HG02970 (cell line): ENCODE measurements around the gene TRPV5.

Experiments
- ATAC-seq: cut with Tn5 transposase; IDR thresholded peaks from one replicate; pipeline ENCODE4 v1.9.1; 2021; ENCODE audit warnings: mild to moderate bottlenecking, moderate library complexity, moderate number of reproducible peaks; ENCODE audit not compliant: unreplicated experiment, low FRiP score

TRPV5 gene

DNA sequence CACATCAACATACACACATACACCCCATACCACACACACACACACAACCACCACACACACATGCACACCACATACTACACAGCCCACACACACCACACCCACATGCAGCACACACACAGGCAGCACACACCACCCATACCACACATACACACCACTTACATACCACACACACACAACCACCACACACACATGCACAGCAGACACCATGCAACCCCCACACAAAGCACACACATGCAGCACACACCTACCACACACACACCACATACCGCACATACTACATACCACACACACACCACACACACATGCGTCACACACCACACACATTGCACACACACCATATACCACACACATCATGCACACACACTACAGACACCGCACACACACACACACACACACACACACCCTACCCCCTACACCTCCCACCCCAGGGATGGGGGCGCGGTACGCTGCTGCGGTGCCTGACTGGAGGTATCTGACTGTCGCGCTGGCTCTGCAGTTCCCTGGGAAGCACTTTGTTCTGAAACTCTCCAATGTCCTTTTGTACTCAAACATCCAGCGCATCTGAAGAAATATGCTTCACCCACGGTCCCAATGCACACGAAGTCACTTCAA is 42.6 kb downstream of the TRPV5 start:
- no peak for ATAC-seq

DNA sequence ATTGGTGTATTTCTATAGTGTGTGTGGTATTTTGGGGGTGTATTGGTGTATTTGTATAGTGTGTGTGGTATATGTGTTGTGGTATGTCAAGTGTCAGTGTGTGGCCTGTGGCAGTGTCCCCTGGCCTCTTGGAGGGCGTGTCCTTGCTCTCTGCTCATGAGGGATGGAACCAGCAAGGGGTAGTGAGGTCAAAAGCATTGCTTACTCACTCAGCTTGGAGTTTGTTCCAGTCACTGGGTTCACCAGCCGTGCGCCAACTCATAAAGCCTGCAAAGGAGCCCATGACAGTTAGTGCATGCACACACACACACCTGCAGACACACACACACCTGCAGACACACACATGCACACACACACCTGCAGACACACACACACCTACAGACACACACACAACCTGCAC is 43.7 kb downstream of the TRPV5 start:
- ATAC-seq, result no peak

DNA sequence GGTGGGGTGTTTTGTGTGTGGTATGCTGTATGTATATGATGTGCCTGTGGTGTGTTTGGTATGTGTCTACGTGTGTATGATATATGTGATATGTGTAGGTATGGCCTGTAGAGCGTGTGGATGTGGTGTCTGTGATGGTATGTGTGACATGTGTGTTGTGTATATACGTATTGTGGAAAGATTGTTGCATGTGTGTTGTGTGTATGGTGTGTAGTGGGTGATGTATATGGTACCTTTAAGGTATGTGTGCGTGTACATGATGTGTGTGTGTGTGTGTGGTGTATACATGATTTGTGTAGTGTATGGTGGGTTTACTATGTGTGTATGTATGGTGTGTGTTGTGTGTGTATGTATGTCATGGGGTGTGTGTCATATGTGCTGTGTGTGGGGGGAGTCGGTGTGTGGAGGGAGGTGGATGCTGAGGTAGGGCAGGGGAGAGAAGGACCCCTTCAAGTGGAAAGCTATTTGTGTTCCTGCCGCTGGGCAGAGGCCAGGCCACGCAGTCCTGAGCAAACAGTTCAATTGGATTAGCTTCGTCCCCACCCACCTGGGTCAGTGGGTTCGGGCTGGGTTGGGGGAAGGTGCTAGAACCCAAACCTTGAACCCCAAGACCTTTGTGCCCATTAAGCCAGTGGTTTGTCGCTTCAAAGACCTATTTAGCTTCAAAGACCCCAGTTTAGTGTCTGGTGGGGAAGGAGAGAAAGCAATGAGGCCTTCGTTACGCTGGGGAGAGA is 46.1 kb downstream of the TRPV5 start:
- ATAC-seq, result no peak

DNA sequence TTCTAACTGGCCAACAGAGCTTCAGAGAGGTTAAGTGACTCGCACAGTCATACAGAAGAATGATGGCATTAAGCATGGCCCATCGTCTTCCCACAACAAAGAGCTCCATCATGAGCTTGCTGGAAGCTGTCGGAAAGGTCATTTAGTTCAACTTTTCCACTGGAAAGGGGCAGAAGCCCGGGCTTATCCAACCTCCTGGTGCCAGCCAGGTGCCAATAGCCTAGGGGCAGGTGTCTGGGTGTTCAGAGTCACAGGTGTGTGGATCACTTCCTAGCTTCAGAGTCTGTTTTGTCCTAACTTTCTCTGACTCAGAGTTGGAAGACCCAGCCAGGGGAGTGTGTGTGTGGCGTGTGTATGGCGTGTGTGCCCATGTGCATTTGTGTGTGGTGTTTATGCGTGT is 46.7 kb downstream of the TRPV5 start:
- no peak for ATAC-seq

DNA sequence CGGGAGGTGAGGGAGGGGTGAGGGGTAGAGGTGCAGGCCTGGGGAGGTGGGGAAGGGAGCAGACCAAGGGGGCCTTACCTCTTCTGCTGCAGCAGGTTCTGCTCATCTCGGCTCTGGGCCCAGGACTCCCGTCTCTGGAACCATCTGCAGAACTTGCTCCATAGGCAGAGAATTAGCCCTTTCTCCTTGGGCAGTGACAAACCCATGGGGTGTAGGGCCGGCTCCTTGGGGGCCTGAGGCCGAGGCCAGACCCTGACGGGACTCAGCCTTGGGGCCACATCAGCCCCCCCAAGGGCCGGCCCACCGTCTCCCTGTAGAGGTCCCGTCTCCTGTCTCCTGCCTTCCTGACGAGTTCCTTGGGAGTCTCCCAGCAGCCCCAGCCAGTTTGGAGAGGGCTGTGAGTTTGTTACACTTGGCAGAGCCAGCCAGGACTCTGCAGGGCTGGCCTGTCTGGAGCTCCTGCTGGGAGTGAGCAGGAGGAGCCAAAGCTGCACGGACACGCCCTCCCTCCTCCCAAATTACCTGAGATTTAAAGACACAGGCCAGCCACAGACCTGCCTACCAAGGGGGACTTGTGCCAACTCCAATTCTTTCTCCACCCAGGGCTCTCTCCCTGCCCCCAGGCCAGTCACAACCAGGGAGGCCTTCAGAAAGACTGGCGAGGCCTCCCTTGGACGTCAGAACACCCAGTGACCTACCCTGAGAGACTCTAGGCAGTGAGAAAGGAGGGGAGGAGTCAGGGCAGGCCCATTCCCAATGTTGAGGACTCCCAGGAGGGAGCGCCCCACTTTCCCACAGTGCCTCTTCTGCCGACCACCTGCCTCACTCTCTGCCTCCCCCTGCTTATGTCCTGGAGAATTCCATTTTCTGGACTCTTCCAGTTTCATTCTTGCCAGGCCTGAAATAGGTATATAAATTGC is 48.0 kb downstream of the TRPV5 start, which contains the start of gene TRPV6:
TSS of gene TRPV6 (minus strand) at position 435 of the 920 bp plus-strand sequence.
- ATAC-seq, result no peak

DNA sequence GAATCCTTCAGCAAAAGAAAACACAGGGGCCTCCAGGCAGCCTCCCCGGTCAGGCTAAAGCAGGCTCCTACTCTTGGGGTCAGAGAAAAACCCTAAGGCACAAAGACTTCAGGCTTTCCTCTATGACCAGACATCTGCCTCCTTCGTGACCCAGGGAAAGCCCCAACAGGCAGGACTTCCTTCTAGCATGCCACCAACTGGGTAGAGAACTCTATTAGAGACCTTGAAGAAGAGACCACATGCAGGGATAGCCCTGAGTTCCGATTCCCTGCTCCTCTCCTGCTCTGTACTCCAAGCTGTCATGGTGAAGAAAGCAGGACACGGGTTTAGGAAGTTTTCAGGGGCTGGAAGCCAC is 49.3 kb downstream of the TRPV5 start:
- no peak for ATAC-seq

DNA sequence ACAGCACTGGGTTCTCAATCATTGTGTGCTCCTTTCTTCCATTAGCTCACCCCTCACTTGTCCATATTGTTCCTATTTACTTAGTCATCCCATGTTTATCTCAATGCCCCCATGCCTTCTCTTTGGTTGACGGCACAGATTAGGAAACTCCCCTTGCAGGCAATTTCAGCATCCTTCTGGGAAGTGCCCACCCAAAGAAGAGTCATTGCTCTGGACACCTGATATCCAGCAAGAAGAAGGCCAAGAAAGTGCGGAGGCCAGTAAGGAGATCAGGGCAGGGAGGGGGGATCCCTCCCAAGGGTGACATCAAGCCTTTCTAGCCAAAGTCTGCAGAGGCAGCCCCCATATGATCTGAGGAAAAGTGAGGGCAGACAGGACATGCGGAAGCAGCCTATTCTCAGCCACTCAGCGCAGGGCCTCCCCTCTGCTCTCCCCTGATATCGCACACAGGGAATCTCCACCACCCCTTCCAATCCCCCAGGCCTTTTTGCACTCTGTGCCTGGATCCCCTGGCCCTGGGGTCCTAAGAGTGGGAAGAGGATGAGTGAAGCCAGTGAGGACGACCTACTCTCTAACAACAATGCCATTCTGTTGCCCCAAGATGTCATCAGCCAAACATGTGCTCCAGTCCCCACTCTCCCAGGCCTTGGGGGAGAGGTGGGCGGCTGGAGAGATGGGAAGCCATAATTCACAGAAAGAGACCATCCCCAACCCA is 49.8 kb downstream of the TRPV5 start:
- no peak for ATAC-seq

DNA sequence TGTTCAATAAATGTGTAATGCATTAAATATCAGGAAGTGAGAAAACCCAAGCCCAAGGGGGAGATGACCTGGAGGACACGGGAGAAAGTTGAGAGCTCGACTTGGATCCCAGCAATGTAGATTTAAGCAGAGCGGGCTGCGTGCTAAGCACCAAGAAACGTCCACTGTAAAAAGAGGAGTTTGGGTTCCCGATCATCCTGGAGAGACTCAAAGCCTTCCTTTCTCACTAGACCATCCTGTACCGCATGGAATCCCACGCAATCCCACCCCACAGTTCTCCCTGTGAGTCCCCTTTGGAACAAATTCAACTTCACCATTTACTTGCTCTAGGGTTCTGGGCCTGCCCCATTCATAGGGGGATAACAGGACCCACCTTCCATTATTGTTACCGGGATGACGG is 50.4 kb downstream of the TRPV5 start:
- ATAC-seq, result no peak

DNA sequence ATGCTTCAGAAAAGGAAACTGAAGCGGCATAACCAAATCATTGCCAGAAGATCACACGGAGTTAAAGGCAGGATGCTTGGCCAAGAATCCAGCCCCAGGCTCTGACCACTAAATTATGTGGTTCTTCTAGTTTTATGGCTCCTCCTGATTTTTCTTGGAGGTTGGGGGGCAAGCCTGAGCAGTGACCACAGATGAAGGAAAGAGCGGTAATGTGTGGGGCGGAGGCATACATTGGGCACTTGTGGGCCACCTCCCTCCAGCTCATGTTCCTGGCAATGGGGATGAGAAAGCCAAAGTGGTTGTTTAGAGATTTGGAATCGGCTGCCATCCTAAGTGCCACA is 51.2 kb downstream of the TRPV5 start:
- no peak for ATAC-seq

DNA sequence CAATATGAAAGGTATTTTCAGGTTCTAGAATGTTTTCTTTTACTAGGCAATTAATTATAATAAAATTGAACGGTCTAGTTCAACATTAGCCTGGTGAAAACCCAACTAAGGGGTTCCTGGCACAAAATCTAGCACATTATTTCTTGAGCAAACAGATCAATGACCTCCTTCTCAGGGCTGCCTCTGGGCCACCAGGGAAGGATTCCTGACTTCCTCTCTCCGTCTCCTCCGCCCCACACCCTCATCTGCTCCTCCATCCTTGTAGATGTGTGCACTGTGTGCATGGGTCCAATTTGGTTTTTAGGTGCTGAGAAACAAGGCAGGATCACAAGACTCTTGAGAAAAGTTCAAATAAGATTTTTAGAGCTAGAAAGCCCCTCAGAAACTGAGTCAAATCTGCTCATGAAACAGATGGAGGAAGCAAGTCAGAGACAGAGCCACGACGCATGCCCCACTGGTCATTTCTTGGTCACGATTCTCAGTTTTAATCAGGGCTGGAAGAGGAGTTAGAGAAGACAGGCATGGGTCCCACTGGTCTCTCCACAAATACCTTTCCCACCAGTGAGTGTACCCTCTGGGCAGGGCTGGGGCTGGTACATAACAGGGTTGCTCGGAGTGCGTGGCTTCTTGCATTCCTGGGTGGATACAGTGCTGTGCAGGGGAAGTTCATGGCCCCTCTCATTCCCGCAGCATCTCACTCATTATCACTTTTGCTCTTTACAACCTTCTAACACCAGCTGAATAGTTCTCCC is 51.8 kb downstream of the TRPV5 start:
- no peak for ATAC-seq

DNA sequence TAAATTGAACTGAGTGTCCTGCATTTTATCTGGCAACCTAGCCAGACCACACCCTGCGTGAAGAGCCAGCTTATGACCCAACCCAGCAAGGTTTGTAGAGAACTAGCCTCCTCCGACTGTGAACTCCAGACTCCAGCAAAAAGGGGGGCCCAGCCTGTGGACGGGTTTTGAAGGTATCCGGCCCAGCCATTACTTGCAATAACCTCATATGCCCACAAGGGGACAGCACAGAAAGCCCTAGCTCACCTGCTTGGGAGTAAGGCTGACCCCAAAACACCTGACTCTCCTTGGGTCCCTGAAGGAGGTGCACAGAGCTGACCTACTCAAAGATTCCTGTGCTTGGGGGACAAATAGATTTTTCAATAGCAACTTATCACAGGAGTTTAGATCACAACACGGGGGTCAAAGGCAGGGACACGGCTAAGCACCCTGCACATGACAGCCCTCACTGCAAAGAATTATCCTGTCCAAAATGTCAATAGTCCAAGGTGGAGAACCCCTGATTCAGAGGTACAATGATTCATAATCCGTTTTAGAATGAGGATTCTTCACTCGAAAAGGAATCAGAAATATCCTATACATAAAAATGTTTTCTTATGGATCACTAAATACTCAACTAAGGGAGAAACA is 52.6 kb downstream of the TRPV5 start:
- peak; percentile 49 for ATAC-seq

DNA sequence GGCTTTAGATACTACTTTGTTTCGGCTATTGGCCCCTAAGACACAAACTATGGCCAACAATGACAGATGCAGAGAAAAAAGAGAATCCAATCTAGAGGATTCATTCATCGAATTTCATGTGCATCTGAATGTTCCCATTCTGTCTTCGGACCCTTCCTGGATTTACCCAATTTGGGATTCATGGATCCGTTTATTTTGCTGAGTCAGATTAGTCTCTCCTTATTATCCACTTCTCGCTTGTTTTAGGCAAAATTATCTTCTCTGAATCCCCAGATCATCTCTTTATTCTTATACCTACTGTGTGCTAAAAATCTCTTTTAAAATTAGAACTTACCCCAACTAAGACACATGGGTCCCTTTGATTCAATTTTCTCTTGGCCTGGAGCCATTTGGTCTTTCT is 54.5 kb downstream of the TRPV5 start:
- ATAC-seq, result no peak

DNA sequence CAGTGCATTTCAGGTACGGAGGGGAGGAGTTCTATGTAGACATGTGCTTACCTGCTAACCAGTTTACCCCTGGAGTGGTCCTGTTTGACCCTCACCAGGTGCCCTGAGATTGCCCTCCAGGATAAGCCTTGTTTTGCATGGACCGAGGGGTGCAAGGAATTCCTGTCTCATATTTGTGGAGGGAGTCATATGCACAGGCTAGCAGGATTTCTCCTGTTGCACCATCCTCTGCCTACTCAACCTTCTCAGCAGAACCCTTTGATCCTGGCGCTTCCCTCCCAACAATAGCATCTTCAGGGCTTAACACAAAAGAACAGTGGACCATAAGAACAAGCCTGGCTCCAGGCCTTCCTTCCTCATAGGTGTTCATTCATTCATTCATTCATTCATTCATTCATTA is 55.2 kb downstream of the TRPV5 start:
- ATAC-seq, result no peak

DNA sequence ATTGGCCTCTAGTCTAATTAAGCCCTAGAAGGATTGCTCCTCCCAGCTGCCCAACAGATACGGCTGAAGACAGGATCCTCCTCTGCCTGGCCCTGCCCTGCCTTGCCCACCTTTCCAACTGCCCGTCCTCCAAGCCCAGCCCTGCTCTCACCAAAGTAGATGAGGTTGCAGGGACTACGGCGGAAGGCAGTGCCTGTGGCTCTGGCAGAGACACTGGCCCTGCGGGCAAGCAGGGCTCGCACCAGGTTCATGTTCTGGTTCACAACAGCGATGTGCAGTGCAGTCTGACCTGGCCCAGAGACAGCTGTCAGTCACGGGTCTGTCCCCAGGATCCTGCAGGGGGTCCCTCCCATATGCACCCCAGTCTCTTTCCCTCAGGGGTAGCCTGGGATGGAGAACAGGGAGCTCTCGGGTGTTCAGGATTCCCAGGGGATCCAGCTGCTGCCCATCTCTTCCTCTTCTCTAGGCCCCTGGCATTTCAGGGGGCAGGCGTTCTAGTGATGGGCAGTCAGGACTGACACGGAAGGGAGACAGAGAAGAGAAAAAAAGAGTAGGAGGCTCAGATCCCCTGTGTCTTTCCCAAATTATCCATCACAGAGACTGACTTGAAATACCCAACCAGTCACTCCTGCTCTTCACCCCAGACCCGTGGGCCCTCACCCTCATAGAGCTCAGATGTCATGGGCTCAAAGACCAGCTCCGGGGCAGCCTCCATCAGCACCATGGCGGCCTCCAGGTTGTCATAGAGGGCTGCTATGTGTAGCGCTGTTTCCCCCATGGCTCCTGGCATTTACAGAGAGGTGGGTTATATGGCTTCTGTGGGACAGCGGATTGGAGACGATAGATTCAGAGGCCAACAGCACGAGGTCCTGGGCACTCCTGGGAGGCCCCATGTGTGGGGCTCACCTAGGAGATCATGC is 56.3 kb downstream of the TRPV5 start:
- ATAC-seq, result no peak

DNA sequence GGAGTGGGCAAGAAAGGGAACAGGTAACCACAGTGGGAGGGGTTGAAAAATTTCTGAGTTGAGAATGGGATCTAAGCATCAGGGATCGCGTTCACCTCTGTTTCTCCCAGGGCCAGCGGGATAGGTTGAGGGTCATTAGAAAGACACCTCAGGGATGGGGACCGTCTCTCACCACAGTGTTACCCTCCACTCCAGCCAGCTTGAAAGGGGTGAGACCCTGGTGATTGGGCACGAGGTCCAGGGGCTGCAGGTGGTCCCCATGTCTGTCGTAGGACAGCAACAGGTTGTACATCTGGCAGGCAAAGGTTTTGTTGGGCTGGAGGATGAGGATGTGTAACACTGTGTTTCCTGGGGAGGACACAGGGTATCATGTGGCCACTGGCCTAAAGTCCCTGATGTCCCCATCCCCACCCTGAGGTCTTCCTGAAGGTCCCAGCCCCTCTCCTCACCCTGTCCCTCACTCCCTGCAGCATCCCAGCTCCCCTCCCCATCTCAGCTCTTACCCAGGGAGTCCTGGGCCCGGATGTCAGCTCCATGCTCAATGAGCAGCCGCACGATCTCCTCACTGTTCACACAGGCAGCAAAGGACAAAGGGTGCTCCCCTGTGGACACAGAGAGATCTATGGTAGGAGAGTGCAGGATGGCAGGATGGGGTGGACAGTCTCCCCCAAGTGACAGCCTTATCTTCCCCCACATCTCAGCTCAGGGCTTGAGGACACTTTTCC is 57.1 kb downstream of the TRPV5 start:
- no peak for ATAC-seq

DNA sequence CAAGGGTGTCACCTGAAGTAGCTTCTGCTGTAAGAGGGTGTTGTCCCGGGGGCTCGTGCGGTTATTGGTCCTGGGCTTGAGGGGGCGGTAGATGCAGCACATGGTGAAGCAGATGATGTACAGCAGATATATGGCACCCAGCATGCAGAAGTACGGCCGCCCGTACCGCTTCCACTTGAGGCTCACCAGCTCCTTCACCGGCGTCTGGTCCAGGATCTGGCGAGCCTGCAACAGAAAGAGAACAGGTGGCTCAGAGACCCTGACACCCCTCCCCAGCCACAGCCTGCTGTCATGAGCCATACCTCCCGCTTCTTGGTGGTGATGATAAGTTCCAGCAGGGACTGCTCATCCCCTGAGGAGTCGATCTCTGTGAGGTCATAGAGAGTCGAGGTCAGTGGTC is 58.1 kb downstream of the TRPV5 start:
- ATAC-seq, result no peak

DNA sequence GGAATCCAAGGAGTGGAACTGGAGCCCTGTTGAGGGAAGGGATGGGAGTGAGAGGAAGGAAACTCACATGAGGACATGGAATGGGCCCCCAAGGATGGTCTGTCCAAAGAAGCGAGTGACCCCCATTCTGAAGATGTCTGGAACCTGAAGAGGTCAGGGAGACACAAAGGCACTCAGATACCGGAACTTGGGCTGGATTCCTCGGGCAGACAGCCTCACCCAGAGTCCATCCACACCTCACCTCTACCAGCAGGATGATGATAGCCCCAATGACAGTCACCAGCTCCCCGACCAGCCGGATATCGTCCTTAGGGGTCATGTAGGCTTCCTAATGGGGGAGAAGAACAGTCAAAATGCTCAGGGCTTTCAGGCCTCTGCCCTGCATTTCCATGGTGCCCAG is 58.7 kb downstream of the TRPV5 start:
- no peak for ATAC-seq

DNA sequence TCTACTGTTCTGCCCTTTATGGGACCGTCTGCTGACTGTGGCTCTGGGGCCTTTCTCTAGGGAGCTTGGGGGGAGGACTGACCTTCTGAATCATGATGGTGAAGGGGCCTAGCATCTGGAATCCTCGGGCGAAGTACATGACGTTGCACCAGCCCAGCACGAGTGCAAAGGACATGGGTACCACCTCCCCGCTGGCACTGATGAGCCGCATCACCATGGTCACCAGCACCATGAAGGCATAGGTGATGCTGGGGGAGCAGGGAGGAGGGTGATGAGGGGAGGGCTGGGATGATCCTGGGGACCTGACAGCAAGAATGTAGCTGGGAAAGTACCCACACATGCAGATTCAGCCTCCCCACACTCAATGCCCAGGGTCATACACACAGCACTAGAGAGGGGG is 59.1 kb downstream of the TRPV5 start:
- ATAC-seq, result no peak
